HepG2 (cell line): ENCODE results near the gene PCP4L1. TPM values are rescaled to one million over a fixed set of nuclear protein-coding genes. Genes with fewer than 3 reads are reported as not detected.
A peak's percentile ranks its signal among the peaks of the same experiment; 100 is the strongest.

Experiments
- ERF ChIP-seq: IDR thresholded peaks from 2 replicates; pipeline ENCODE4 v1.6.1; 2018; ENCODE audit warnings: missing biosample characterization, missing genetic modification reagents
- HDAC1 ChIP-seq: sonication (generic); formaldehyde crosslinking; IDR thresholded peaks from 2 replicates; pipeline ENCODE4 v1.5.1; 2020; ENCODE audit warnings: mild to moderate bottlenecking, missing genetic modification reagents
- JUNB ChIP-seq: sonication (generic); formaldehyde crosslinking; IDR thresholded peaks from 2 replicates; pipeline ENCODE4 v1.8.0; 2022; ENCODE audit warnings: missing genetic modification reagents, mild to moderate bottlenecking, borderline replicate concordance
- KLF16 ChIP-seq, 2 experiments: sonication (generic) in 1 of 2; formaldehyde crosslinking in 1 of 2; IDR thresholded peaks; 2 replicates each; pipeline versions ENCODE4 v1.6.1 to v1.8.0; 2016 to 2023; ENCODE audit warnings: missing genetic modification reagents in 2 of 2, missing compliant biosample characterization in 1 of 2
- PAF1 ChIP-seq: IDR thresholded peaks from 2 replicates; pipeline ENCODE4 v1.6.1; 2016; ENCODE audit warnings: missing genetic modification reagents, missing compliant biosample characterization
- PATZ1 ChIP-seq: sonication (generic); formaldehyde crosslinking; IDR thresholded peaks from 2 replicates; pipeline ENCODE4 v1.4.0; 2020; ENCODE audit warnings: missing genetic modification reagents
- PITX1 ChIP-seq: sonication (generic); formaldehyde crosslinking; IDR thresholded peaks from 2 replicates; pipeline ENCODE4 v1.5.1; 2020; ENCODE audit warnings: mild to moderate bottlenecking, missing genetic modification reagents
- RBM22 ChIP-seq: fragments of 200-400 bp; formaldehyde crosslinking; optimal IDR thresholded peaks from 2 replicates; pipeline ENCODE3; 2017; ENCODE audit warnings: mild to moderate bottlenecking, low read length, moderate library complexity
- RELA ChIP-seq: sonication (generic); formaldehyde crosslinking; IDR thresholded peaks from 2 replicates; pipeline ENCODE4 v1.4.0; 2020; ENCODE audit warnings: missing genetic modification reagents
- SMAD9 ChIP-seq: sonication (generic); formaldehyde crosslinking; IDR thresholded peaks from 2 replicates; pipeline ENCODE4 v1.5.1; 2020; ENCODE audit warnings: mild to moderate bottlenecking, missing genetic modification reagents
- TCF12 ChIP-seq, 2 experiments: fragments of 450-650 bp in 1 of 2; sonication (generic) in 1 of 2; formaldehyde crosslinking in 1 of 2; IDR thresholded peaks; 2 replicates each; pipeline versions ENCODE4 v1.6.1 to v1.8.0; 2017 to 2022; ENCODE audit warnings: antibody characterized with exemption in 1 of 2, mild to moderate bottlenecking in 1 of 2, missing genetic modification reagents in 1 of 2, moderate library complexity in 1 of 2
- TSC22D2 ChIP-seq: sonication (generic); formaldehyde crosslinking; IDR thresholded peaks from 2 replicates; pipeline ENCODE4 v1.5.1; 2020; ENCODE audit warnings: missing genetic modification reagents, mild to moderate bottlenecking, borderline replicate concordance
- ZBTB38 ChIP-seq: sonication (generic); formaldehyde crosslinking; IDR thresholded peaks from 2 replicates; pipeline ENCODE4 v1.5.1; 2020; ENCODE audit warnings: mild to moderate bottlenecking, missing genetic modification reagents
- ZBTB49 ChIP-seq: sonication (generic); formaldehyde crosslinking; IDR thresholded peaks from 2 replicates; pipeline ENCODE4 v1.4.0; 2020; ENCODE audit warnings: missing genetic modification reagents, borderline replicate concordance
- ZNF251 ChIP-seq: sonication (generic); formaldehyde crosslinking; IDR thresholded peaks from 2 replicates; pipeline ENCODE4 v1.9.0; 2021; ENCODE audit warnings: mild to moderate bottlenecking, missing genetic modification reagents
- ZNF317 ChIP-seq: sonication (generic); formaldehyde crosslinking; IDR thresholded peaks from 2 replicates; pipeline ENCODE4 v1.5.0; 2020; ENCODE audit warnings: mild to moderate bottlenecking, missing genetic modification reagents
- ZNF772 ChIP-seq: sonication (generic); formaldehyde crosslinking; IDR thresholded peaks from 2 replicates; pipeline ENCODE4 v1.5.0; 2020; ENCODE audit warnings: mild to moderate bottlenecking, missing genetic modification reagents
- ZNF781 ChIP-seq: sonication (generic); formaldehyde crosslinking; IDR thresholded peaks from 2 replicates; pipeline ENCODE4 v1.5.1; 2020; ENCODE audit warnings: borderline replicate concordance, mild to moderate bottlenecking, missing genetic modification reagents; ENCODE audit errors: not compliant biosample characterization
- ZNF800 ChIP-seq: sonication (generic); formaldehyde crosslinking; IDR thresholded peaks from 2 replicates; pipeline ENCODE4 v1.4.0; 2020; ENCODE audit warnings: missing genetic modification reagents
- polyA plus RNA-seq, 8 experiments: library from polyadenylated mRNA; depleted of rRNA in 3 of 8; stranded (reverse) in 7 of 8; unstranded in 1 of 8; fragments of >200 nt; fragmentation: Illumina TruSeq in 4 of 8; extraction: Trizol in 4 of 8; gene quantifications; 2 replicates each; pipeline versions ENCODE4 v1.2.1 to v1.2.3, GENCODE V29; 2011 to 2016; ENCODE audit warnings: low read depth in 4 of 8, missing spikeins in 1 of 8, mixed read lengths in 1 of 8; ENCODE audit not compliant: insufficient read depth in 1 of 8
- total RNA-seq, 5 experiments: library from RNA; depleted of rRNA; stranded (reverse); fragments of >200 nt; fragmentation: Illumina TruSeq; extraction: Trizol; gene quantifications; 2 replicates each; pipeline ENCODE4 v1.2.3, GENCODE V29; 2016; ENCODE audit warnings: low read depth in 1 of 5
- TF ChIP-seq, protein P1 (sequence below): sonication (generic); formaldehyde crosslinking; IDR thresholded peaks from 2 replicates; pipeline ENCODE4 v1.8.0; 2022; ENCODE audit warnings: mild to moderate bottlenecking, missing genetic modification reagents; ENCODE audit not compliant: insufficient replicate concordance

The PCP4L1 gene
- total and polyA plus RNA-seq, 2 of the 13 experiments (the other 11 are each of a cell fraction or from before 2014, with no cell fraction given): 0.28 TPM; not detected in 1

DNA sequence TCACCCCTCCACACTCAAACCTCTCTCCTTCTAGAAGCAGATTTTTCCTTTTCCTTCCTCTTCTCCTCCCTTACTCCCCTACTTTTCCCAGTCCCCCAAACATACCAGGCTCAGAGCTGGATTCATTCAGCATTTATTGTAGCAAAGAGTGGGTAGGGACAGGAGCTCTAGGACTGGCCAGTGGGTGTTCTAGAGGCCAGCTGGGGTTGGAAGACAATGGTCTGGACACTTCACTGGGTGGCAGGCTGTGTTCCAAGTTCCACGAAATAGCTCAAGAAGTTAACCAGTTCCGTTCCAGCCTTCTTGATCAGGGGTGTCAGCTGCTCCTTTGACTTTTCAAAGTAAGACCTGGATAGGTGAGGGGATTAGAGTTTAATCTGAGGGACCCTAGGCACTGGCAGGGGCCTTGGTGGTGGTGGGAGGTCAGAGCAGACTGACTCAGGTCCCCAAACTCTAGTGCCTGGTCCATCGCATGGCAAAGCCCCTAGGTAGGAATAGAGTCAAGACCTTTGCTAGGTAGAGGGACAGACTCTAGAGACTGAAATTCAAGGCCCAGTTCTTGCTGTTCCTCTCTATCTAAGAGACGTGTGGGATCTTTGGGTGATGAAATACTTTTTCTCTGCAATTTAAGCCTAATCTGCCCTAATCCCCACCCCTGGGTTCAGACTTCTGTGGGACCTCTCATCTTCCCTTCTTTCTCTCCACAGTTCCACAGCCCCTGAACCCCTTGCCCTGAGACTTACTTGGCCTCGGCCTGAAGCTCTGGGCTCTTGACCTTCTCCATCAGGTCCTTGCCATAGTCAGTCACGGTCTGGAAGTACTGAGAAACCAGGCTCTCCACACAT is 36.1 kb upstream of the PCP4L1 start (continued):
- TF ChIP-seq PATZ1 (CRISPR knock-in tag) (0 out of 2 replicates have a peak, but pooled peaks have one; percentile 1), ZNF251 (CRISPR knock-in tag) (no peak), SMAD9 (CRISPR knock-in tag) (no peak), ZNF772 (CRISPR knock-in tag) (peak; percentile 36; the same call in 1 of the 2 replicates), TCF12 (IDR thresholded peaks at IDR 0.05) (no peak), TCF12 (CRISPR knock-in tag; IDR thresholded peaks at IDR 0.05) (0 out of 2 replicates have a peak, but pooled peaks have one; percentile 25), TSC22D2 (CRISPR knock-in tag) (peak; percentile 52; the same call in 1 of the 2 replicates), ERF (no peak), ZNF317 (peak; percentile 33; the same call in 1 of the 2 replicates), ZNF800 (CRISPR knock-in tag) (0 out of 2 replicates have a peak, but pooled peaks have one; percentile 34), PAF1 (CRISPR knock-in tag) (peak; percentile 33), RELA (CRISPR knock-in tag) (no peak; the same call in 1 of the 2 replicates), HDAC1 (peak; percentile 2; the same call in 1 of the 2 replicates), ZBTB49 (no peak), RBM22 (peak; percentile 92), JUNB (CRISPR knock-in tag) (peak; percentile 20; the same call in 1 of the 2 replicates), PITX1 (CRISPR knock-in tag) (no peak), ZBTB38 (CRISPR knock-in tag) (0 out of 2 replicates have a peak, but pooled peaks have one; percentile 7), ZNF781 (peak; percentile 15), KLF16 (CRISPR knock-in tag; IDR thresholded peaks at IDR 0.05) (0 out of 4 replicates have a peak, but pooled peaks of 1 of the 2 experiments have one; percentile 13)
- TF ChIP-seq, protein P1, sequence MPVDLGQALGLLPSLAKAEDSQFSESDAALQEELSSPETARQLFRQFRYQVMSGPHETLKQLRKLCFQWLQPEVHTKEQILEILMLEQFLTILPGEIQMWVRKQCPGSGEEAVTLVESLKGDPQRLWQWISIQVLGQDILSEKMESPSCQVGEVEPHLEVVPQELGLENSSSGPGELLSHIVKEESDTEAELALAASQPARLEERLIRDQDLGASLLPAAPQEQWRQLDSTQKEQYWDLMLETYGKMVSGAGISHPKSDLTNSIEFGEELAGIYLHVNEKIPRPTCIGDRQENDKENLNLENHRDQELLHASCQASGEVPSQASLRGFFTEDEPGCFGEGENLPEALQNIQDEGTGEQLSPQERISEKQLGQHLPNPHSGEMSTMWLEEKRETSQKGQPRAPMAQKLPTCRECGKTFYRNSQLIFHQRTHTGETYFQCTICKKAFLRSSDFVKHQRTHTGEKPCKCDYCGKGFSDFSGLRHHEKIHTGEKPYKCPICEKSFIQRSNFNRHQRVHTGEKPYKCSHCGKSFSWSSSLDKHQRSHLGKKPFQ: peak; percentile 8
